Osteocyte (in vitro differentiated cells): ENCODE measurements around the gene SLC18A3. TPM values are rescaled to one million over a fixed set of nuclear protein-coding genes. Genes with fewer than 3 reads are reported as not detected.

Source experiments
- DNase-seq: peaks from one replicate; pipeline ENCODE4 v3.0.0; 2021; ENCODE audit warnings: mixed read lengths; ENCODE audit not compliant: unreplicated experiment; ENCODE audit errors: extremely low spot score
- H3K27ac Mint-ChIP-seq: one replicate; pipeline ENCODE4 v1.8.0; 2021; ENCODE audit warnings: mild to moderate bottlenecking, mixed read lengths; ENCODE audit not compliant: unreplicated experiment
- H3K27me3 Mint-ChIP-seq: one replicate; pipeline ENCODE4 v1.8.0; 2021; ENCODE audit warnings: mixed read lengths; ENCODE audit not compliant: unreplicated experiment
- H3K36me3 Mint-ChIP-seq: one replicate; pipeline ENCODE4 v1.8.0; 2021; ENCODE audit warnings: mixed read lengths; ENCODE audit not compliant: unreplicated experiment
- H3K4me1 Mint-ChIP-seq: one replicate; pipeline ENCODE4 v1.8.0; 2021; ENCODE audit warnings: mixed read lengths; ENCODE audit not compliant: unreplicated experiment
- H3K4me3 Mint-ChIP-seq: one replicate; pipeline ENCODE4 v1.8.0; 2021; ENCODE audit warnings: mild to moderate bottlenecking, moderate library complexity, mixed read lengths; ENCODE audit not compliant: unreplicated experiment
- H3K9me3 Mint-ChIP-seq: one replicate; pipeline ENCODE4 v1.8.0; 2021; ENCODE audit warnings: mixed read lengths; ENCODE audit not compliant: unreplicated experiment
- CTCF ChIP-seq: fragments of 200-600 bp; sonication (generic); IDR thresholded peaks from 2 replicates; pipeline ENCODE4 v1.5.0; 2021; ENCODE audit warnings: antibody characterized with exemption, mild to moderate bottlenecking, moderate library complexity
- total RNA-seq: library from RNA; stranded (reverse); gene quantifications from 2 replicates; pipeline ENCODE4 v1.2.1, GENCODE V29; 2021

Gene SLC18A3
- total RNA-seq, 1 donor from 2014 or later = 0.32 TPM

GRCh38 chr10:49643241-49644034 lies 33.3 kb downstream of the SLC18A3 start:
- H3K9me3 Mint-ChIP-seq = no peaks in the 10 kb centered on the region
- no peaks in the 10 kb centered on the region for H3K36me3 Mint-ChIP-seq
- H3K4me1 Mint-ChIP-seq = no peaks in the 10 kb centered on the region
- DNase-seq = no peak
- no peak overlapping the region for H3K27ac Mint-ChIP-seq
- H3K27me3 Mint-ChIP-seq = peaks cover 35% of the 10 kb centered on the region
- TF ChIP-seq CTCF = no peak
- H3K4me3 Mint-ChIP-seq = no peak overlapping the region

- Mint-ChIP-seq H3K4me1 (peaks cover under 1% of the 10 kb centered on the region), H3K36me3 (no peaks in the 10 kb centered on the region), H3K9me3 (no peaks in the 10 kb centered on the region), H3K27ac (no peak overlapping the region), H3K4me3 (no peak overlapping the region), H3K27me3 (peaks cover 31% of the 10 kb centered on the region)
- DNase-seq = no peak
- TF ChIP-seq CTCF = no peak
These were observed 34.0 kb downstream of the SLC18A3 start for GRCh38 chr10:49644035-49644646.

GRCh38 chr10:49645417-49645816 lies 35.3 kb downstream of the SLC18A3 start:
- no peak overlapping the region for H3K27ac Mint-ChIP-seq
- no peaks in the 10 kb centered on the region for H3K9me3 Mint-ChIP-seq
- H3K36me3 Mint-ChIP-seq = no peaks in the 10 kb centered on the region
- peaks cover 26% of the 10 kb centered on the region for H3K27me3 Mint-ChIP-seq
- peaks cover 5% of the 10 kb centered on the region for H3K4me1 Mint-ChIP-seq
- DNase-seq = peak; percentile 78
- no peak overlapping the region for H3K4me3 Mint-ChIP-seq
- no peak for TF ChIP-seq CTCF

- H3K27me3 Mint-ChIP-seq = peaks cover 26% of the 10 kb centered on the region
These were observed 36.1 kb downstream of the SLC18A3 start for GRCh38 chr10:49645871-49646870.

More at GRCh38 chr10:49645871-49646870, 36.1 kb downstream of the SLC18A3 start:
- DNase-seq = peak; percentile 80
- Mint-ChIP-seq H3K27ac (no peak overlapping the region), H3K4me3 (no peak overlapping the region), H3K36me3 (no peaks in the 10 kb centered on the region), H3K4me1 (peaks cover 5% of the 10 kb centered on the region), H3K9me3 (no peaks in the 10 kb centered on the region)
- no peak for TF ChIP-seq CTCF
